KMS-11 (cell line): ENCODE data around the gene P2RY1.

Experiments used
- H2AFZ ChIP-seq: fragments of 200-600 bp; sonication (generic); 2 replicates; pipeline ENCODE4 v1.6.1; 2016; ENCODE audit warnings: antibody characterized with exemption, mixed run types, low read depth
- H3K27ac ChIP-seq: fragments of 200-600 bp; sonication (generic); 2 replicates; pipeline ENCODE4 v1.6.1; 2016; ENCODE audit warnings: mild to moderate bottlenecking, mixed run types
- H3K27me3 ChIP-seq: fragments of 200-600 bp; sonication (generic); 2 replicates; pipeline ENCODE4 v1.6.1; 2017; ENCODE audit warnings: mild to moderate bottlenecking, low read depth, mixed run types, moderate library complexity; ENCODE audit not compliant: insufficient read depth
- H3K36me3 ChIP-seq: fragments of 200-600 bp; sonication (generic); 2 replicates; pipeline ENCODE4 v1.6.1; 2017; ENCODE audit warnings: mild to moderate bottlenecking, mixed run types; ENCODE audit not compliant: insufficient read depth
- H3K4me1 ChIP-seq: fragments of 200-600 bp; sonication (generic); 2 replicates; pipeline ENCODE4 v1.6.1; 2016; ENCODE audit warnings: mild to moderate bottlenecking, low read depth, mixed run types; ENCODE audit not compliant: poor library complexity, severe bottlenecking
- H3K4me2 ChIP-seq: fragments of 200-600 bp; sonication (generic); 2 replicates; pipeline ENCODE4 v1.7.0; 2016; ENCODE audit warnings: mild to moderate bottlenecking, mixed run types
- H3K4me3 ChIP-seq: fragments of 200-600 bp; sonication (generic); IDR thresholded peaks from 2 replicates; pipeline ENCODE4 v1.6.1; 2017; ENCODE audit warnings: low read depth, low read length, mixed read lengths; ENCODE audit not compliant: insufficient read depth
- H3K79me2 ChIP-seq: fragments of 200-600 bp; sonication (generic); 2 replicates; pipeline ENCODE4 v1.6.1; 2016; ENCODE audit warnings: low read depth, mixed run types; ENCODE audit not compliant: insufficient read depth
- H3K9ac ChIP-seq: fragments of 200-600 bp; sonication (generic); 2 replicates; pipeline ENCODE4 v1.6.1; 2016; ENCODE audit warnings: mild to moderate bottlenecking, mixed run types
- H4K20me1 ChIP-seq: fragments of 200-600 bp; sonication (generic); 2 replicates; pipeline ENCODE4 v1.6.1; 2016; ENCODE audit warnings: mild to moderate bottlenecking, mixed run types; ENCODE audit not compliant: insufficient read depth
- CTCF ChIP-seq: fragments of 200-600 bp; sonication (generic); conservative IDR thresholded peaks from 2 replicates; pipeline ENCODE4 v1.6.1; 2017; ENCODE audit warnings: low read depth, mild to moderate bottlenecking, antibody characterized with exemption, low read length, moderate library complexity, mixed read lengths

P2RY1 gene

DNA sequence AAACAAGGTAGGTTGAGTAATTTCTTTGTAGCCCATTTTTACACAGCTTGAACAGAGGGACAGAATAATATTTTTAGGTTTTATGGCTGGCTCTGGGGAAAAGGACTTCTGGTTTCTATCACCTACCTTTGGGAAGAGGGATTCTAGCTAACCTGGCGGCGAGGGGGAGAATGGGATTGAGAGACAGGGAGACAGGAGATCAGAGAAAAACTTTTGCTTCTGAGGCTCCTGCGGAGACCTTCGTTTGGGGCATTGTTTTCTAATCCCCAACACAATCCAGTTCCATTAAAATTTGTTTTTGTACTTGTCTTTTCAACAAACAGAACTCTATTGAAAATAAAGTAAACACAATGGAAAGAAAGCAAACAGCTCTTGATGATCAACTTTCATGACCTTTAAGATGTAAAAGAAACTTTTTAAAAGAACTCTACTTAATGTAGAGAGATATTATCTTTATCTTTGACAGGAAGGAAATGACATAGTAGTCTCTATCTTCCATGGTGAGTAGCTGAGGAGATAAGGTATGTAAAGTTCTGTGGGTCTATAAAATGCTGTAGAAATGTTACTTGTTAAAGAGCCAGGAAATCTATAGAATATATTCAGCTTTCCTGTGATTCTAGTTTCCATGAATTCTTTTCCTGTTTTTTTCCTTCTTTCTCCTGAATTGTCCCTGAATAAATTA lies 37.0 kb upstream of the P2RY1 start:
- H3K4me3 ChIP-seq = no peak overlapping the region
- H3K4me2 ChIP-seq = no peak overlapping the region
- no peak overlapping the region for H2AFZ ChIP-seq
- no peaks in the 10 kb centered on the region for H3K36me3 ChIP-seq
- no peaks in the 10 kb centered on the region for H3K4me1 ChIP-seq
- no peak overlapping the region for H3K9ac ChIP-seq
- no peak for TF ChIP-seq CTCF
- H3K27ac ChIP-seq = no peak overlapping the region
- no peaks in the 10 kb centered on the region for H3K27me3 ChIP-seq
- H3K79me2 ChIP-seq = no peaks in the 10 kb centered on the region
- H4K20me1 ChIP-seq = no peaks in the 10 kb centered on the region

GRCh38 chr3:152811974-152812760 lies 22.8 kb upstream of the P2RY1 start:
- H3K9ac ChIP-seq = no peak overlapping the region
- H3K27ac ChIP-seq = no peak overlapping the region
- H2AFZ ChIP-seq = no peak overlapping the region
- no peaks in the 10 kb centered on the region for H3K4me1 ChIP-seq
- H3K79me2 ChIP-seq = no peaks in the 10 kb centered on the region
- TF ChIP-seq CTCF = no peak
- H3K4me3 ChIP-seq = no peak overlapping the region
- no peak overlapping the region for H3K4me2 ChIP-seq
- no peaks in the 10 kb centered on the region for H4K20me1 ChIP-seq
- no peaks in the 10 kb centered on the region for H3K36me3 ChIP-seq
- H3K27me3 ChIP-seq = no peaks in the 10 kb centered on the region

DNA sequence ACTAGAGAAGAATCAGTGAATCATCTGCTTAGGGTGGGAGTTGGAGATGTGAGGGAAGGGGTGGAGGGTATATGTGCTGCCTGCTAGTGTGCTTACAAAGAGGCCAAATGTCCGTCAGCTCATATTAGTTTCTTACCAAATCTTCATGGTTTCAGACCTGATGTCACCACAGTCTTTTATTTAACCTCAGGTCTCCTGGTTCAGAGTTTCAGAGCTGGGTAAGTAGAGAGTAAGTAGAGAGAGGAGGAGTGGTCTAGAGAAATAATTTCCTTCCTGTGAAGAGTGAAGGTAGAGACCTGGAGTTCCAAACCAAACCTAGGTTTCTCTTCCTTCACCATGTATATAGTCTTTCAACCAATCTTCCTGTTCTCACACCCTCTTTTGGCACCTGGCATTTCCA lies 17.5 kb upstream of the P2RY1 start:
- Histone ChIP-seq H3K36me3 (no peaks in the 10 kb centered on the region), H3K4me1 (no peaks in the 10 kb centered on the region)
- no peak for TF ChIP-seq CTCF

DNA sequence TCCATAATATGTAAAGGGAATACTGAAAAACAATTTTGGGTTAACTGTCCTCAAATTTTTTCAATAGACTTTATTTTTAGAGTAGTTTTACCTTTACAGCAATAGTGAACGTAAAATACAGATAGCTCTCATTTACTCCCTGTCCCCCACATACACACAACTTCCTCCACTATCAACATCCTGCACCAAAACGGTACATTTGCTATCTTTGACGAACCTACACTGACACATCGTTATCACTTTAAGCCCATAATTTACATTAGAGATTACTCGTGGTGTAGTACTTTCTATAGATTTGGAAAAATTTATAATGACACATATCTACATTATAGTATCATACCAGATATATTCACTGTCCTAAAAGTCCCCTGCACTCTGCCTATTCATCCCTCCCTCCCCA lies 16.9 kb upstream of the P2RY1 start:
- Histone ChIP-seq H3K27me3 (no peaks in the 10 kb centered on the region), H4K20me1 (no peaks in the 10 kb centered on the region), H3K27ac (no peak overlapping the region), H3K36me3 (no peaks in the 10 kb centered on the region), H3K4me3 (no peak overlapping the region), H3K9ac (no peak overlapping the region), H3K79me2 (no peaks in the 10 kb centered on the region), H3K4me1 (no peaks in the 10 kb centered on the region), H2AFZ (no peak overlapping the region), H3K4me2 (no peak overlapping the region)
- TF ChIP-seq CTCF = no peak

More for the DNA sequence above, 17.5 kb upstream of the P2RY1 start:
- Histone ChIP-seq H2AFZ (no peak overlapping the region), H3K4me3 (no peak overlapping the region), H3K9ac (no peak overlapping the region), H3K27ac (no peak overlapping the region), H4K20me1 (no peaks in the 10 kb centered on the region), H3K79me2 (no peaks in the 10 kb centered on the region), H3K27me3 (no peaks in the 10 kb centered on the region), H3K4me2 (no peak overlapping the region)
